Heart left ventricle (tissue), 16 donors: ENCODE measurements around the gene ADPRHL1. TPM values are rescaled to one million over a fixed set of nuclear protein-coding genes. Genes with fewer than 3 reads are reported as not detected.
A peak's percentile ranks its signal among the peaks of the same experiment; 100 is the strongest.

Experiments
- ATAC-seq, 4 donors: fragments of 200-7000 bp; cut with Tn5 transposase; one replicate each; pipeline ENCODE4 v1.9.1; 2020 to 2022; ENCODE audit warnings: moderate library complexity in 4 of 4, mild to moderate bottlenecking in 3 of 4, moderate number of reproducible peaks in 1 of 4
- DNase-seq, 5 donors: peaks; one replicate each; pipeline ENCODE4 v3.0.0-alpha.2; 2020
- H3K27ac ChIP-seq, 12 donors: fragments of 200-600 bp; sonication (generic) in 4 of 12; one replicate each; pipeline versions ENCODE4 v1.5.0 to v1.8.0; 2016 to 2022; ENCODE audit warnings: mild to moderate bottlenecking in 2 of 12
- H3K27me3 ChIP-seq, 9 donors: fragments of 200-600 bp; sonication (generic) in 2 of 9; one replicate each; pipeline versions ENCODE4 v1.5.1 to v1.8.0; 2016 to 2022; ENCODE audit warnings: mild to moderate bottlenecking in 3 of 9
- H3K36me3 ChIP-seq, 9 donors: fragments of 200-600 bp; sonication (generic) in 2 of 9; one replicate each; pipeline versions ENCODE4 v1.5.0 to v1.8.0; 2018 to 2022; ENCODE audit warnings: mild to moderate bottlenecking in 2 of 9
- H3K4me1 ChIP-seq, 12 donors: fragments of 200-600 bp; sonication (generic) in 4 of 12; one replicate each; pipeline versions ENCODE4 v1.5.0 to v1.8.0; 2016 to 2022; ENCODE audit warnings: mild to moderate bottlenecking in 3 of 12
- H3K4me3 ChIP-seq, 12 donors: fragments of 200-600 bp; sonication (generic) in 4 of 12; one replicate each; pipeline versions ENCODE4 v1.5.0 to v1.8.0; 2017 to 2022; ENCODE audit warnings: mild to moderate bottlenecking in 9 of 12, moderate library complexity in 4 of 12
- H3K9me3 ChIP-seq, 12 donors: fragments of 200-600 bp; sonication (generic) in 4 of 12; one replicate each; pipeline versions ENCODE4 v1.5.0 to v1.8.0; 2016 to 2022; ENCODE audit warnings: mild to moderate bottlenecking in 1 of 12
- POLR2A ChIP-seq, 2 donors: fragments of 450-650 bp; IDR thresholded peaks; one replicate each; pipeline ENCODE4 v1.6.1; 2017; ENCODE audit warnings: antibody characterized with exemption in 2 of 2, mild to moderate bottlenecking in 2 of 2, moderate library complexity in 2 of 2
- WGBS, 4 donors: extraction: QIAGEN DNeasy Blood & Tissue Kit in 2 of 4; methylation state at CpG; one replicate each; pipeline versions ENCODE4 v1.1.5 to v1.1.7; 2013 to 2018; 5-methylcytosine and 5-hydroxymethylcytosine counted together
- intact Hi-C, 10 donors: fragments of 100-400 bp; cut with DNase I; formaldehyde crosslinking; loops; one replicate each; pipeline versions ENCODE4 v1.11.1 to v1.14.2; 2022
- polyA plus RNA-seq, 2 donors: library from polyadenylated mRNA; stranded (reverse); fragments of 200-250 nt; gene quantifications; one replicate each; pipeline ENCODE4 v1.2.3, GENCODE V29; 2013
- total RNA-seq, 9 donors: library from RNA; depleted of rRNA in 2 of 9; stranded (reverse); fragments of >200 nt in 2 of 9; fragmentation: NEBNext Ultra II Directional in 3 of 9; extraction: Animal tissue kit (Norgen Biotek cat#: 25700) in 3 of 9; gene quantifications; one replicate each; pipeline versions ENCODE4 v1.1.0 to v1.2.4, GENCODE V29; 2016 to 2023
- TF ChIP-seq, protein P1 (sequence below), 12 donors: fragments of 200-600 bp; sonication (generic) in 4 of 12; IDR thresholded peaks; one replicate each; pipeline versions ENCODE4 v1.5.0 to v1.8.0; 2018 to 2022; ENCODE audit warnings: antibody characterized with exemption in 12 of 12, mild to moderate bottlenecking in 5 of 12
- donor health status: ischemic (EF 13 %, LVEDD 7.1; RV severe dilation, severe dysfunction).
- donor health status: healthy with polysubstance abuse.
- donor health status: DM: no; HTN: yes; CAD: no.
- donor health status: DM: no; HTN: no; CAD: no.
- donor health status: ischemic (EF 25% LVEDD 6.9; RV normal size, moderate dysfunction).
- donor health status: ischemic (EF 25% LVEDD 5.7; RV mildly dilated, moderate dysfunction).
- donor health status: healthy.
- donor health status: DM: yes; HTN: yes; CAD: no.
- donor health status: ischemic (EF 35%, LVEDD 5.7; RV mildly dilated, moderate dysfunction).
- donor health status: nonischemic (EF 11% LVEDD 7.7; RV severe dilation, severe dysfunction).
- donor health status: DM: yes; HTN: yes; CAD: no.
- donor health status: PGD.
- donor health status: ischemic (EF 29% LVEDD 5.4; RV normal size, mild dysfunction).
- donor health status: nonischemic (EF 23%, LVEDD 6.1; RV moderate dilation, normal function).

The ADPRHL1 gene
- total and polyA plus RNA-seq, 11 donors, result 160 to 774 (median 521) TPM

DNA sequence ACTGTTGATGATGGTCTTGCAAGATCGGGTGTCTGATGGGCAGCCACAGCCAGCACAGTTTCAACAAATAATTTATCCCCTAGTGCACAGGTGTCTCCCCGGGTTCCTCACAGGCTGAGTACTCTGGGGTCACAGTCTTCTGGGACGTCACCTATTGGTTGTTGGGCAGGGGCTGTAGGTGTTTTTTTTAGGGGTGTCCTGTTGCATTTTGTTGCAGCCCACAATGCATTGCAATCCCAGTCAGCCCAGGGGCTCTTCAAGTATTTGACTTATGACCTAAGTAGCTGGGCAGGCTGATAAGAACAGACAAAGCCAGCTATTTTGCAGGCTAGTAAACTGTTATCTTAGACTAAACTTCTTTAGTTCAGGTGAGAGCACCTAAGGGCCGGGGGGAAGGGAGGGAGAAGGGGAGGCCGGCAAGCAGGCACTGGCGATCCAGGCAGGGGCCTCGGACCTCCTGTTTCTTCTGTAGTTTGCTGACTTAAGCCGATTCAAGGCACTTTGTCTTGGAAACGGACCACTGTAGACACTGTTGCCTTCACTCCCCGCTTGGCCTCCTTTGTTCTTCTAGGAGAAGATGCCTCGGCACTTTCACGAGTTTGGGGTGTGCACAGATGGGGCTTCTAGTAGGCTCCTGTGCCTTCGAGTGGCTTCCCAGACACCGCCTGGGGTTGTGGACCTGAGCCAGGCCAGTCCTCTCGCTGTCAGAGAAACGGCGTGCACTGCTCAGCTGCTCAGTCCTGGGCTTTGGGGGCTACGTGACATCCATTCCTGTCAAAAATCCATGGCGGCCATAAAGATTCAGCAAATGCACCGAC lies 55.5 kb downstream of the ADPRHL1 start:
- Histone ChIP-seq H3K27ac (peak overlapping the region in 2 of 12 donors; percentile 95 to 98), H3K27me3 (peaks cover 0 to 5% (median 0%) of the 10 kb centered on the region in 9 donors), H3K4me3 (no peak overlapping the region), H3K9me3 (no peaks in the 10 kb centered on the region), H3K36me3 (no peaks in the 10 kb centered on the region), H3K4me1 (peaks cover 0 to 50% (median 20%) of the 10 kb centered on the region in 12 donors)
- no peak for TF ChIP-seq POLR2A (IDR thresholded peaks at IDR 0.05)
- TF ChIP-seq, protein P1, sequence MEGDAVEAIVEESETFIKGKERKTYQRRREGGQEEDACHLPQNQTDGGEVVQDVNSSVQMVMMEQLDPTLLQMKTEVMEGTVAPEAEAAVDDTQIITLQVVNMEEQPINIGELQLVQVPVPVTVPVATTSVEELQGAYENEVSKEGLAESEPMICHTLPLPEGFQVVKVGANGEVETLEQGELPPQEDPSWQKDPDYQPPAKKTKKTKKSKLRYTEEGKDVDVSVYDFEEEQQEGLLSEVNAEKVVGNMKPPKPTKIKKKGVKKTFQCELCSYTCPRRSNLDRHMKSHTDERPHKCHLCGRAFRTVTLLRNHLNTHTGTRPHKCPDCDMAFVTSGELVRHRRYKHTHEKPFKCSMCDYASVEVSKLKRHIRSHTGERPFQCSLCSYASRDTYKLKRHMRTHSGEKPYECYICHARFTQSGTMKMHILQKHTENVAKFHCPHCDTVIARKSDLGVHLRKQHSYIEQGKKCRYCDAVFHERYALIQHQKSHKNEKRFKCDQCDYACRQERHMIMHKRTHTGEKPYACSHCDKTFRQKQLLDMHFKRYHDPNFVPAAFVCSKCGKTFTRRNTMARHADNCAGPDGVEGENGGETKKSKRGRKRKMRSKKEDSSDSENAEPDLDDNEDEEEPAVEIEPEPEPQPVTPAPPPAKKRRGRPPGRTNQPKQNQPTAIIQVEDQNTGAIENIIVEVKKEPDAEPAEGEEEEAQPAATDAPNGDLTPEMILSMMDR (IDR thresholded peaks at IDR 0.05), result no peak
- ATAC-seq (no peak), DNase-seq (peak in 2 of 5 donors; percentile 20 to 51)
- intact Hi-C loops, result loop anchor here in 8 of 10 donors (10.0 kb wide), 4 partner anchors 103 to 453 kb away; partner anchors contain the start of gene LAMP1 (in 1 of the 8)
- 59 to 70% (median 61%) methylated on average over 20 of the region's 20 CpGs for WGBS, 4 donors

DNA sequence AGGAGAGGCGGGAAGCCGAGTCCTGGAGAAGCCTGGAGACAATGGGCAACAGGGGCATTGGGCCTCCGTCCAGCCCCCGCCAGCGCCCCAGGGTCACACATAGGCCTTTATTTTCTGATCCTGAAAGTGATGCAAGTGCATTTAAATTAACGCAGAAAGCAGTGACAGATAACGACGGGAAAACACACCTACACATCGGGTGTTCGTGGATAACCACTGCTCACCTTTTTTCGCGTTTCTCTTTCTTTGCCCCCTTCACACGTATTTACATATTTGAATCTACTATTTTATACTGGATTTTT lies 59.0 kb downstream of the ADPRHL1 start:
- intact Hi-C loops, result loop anchor here in 9 of 10 donors (2.0 to 10.0 kb wide), 12 partner anchors 97 to 457 kb away; partner anchors contain the start of gene LAMP1 (in 3 of the 9)
- no peak for ATAC-seq

DNA sequence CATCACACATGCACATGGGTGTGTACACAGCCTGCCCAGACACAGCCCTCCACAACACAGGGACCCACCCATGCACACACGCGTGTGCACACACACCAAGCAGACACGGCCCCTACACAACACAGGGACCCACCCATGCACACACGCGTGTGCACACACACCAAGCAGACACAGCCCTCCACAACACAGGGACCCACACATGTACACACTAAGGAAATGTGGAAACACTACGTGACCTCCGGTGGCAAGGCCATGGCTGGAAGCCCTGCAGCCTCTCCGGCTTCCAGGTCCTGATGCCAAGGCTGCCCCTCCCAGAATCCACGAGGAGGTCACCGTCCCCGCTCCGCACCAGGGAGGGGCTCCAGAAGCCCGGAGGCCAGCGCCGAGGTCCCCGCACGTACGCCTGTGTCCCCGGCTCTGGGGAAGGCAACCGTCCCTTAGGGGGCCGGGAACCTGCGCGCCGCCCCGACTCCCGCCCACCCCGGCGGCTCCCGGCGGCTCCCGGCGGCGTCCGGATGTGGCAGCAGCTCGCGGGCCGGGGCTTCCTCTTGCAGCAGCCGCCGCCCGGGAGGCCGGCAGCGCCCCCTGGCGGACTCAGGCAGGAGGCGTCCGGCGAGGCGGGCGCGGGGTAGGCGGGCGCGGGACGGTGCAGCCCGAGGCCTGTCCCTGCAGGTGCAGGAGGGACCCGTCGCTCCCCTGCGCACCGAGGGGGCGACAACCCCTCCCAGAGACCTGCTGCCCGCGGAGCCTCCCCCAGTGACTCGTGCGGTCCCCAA lies 59.5 kb downstream of the ADPRHL1 start:
- 3 to 12% (median 4%) methylated on average over 17 to 63 of the region's 63 CpGs for WGBS, 4 donors
- intact Hi-C loops, result loop anchor here in 9 of 10 donors (2.0 to 10.0 kb wide), 12 partner anchors 96 to 456 kb away; partner anchors contain the start of gene LAMP1 (in 3 of the 9)
- peak; percentile 81 to 92 (median 84) for DNase-seq

More for the DNA sequence above, 59.0 kb downstream of the ADPRHL1 start:
- Histone ChIP-seq H3K36me3 (no peaks in the 10 kb centered on the region), H3K4me1 (peaks cover 0 to 26% (median 9%) of the 10 kb centered on the region in 12 donors), H3K9me3 (no peaks in the 10 kb centered on the region), H3K27me3 (no peaks in the 10 kb centered on the region), H3K4me3 (peak overlapping the region; percentile 53 to 93 (median 80)), H3K27ac (peak overlapping the region in 5 of 12 donors; percentile 63 to 85 (median 80))
- no peak for DNase-seq
- 46 to 57% (median 52%) methylated on average over 13 of the region's 13 CpGs for whole genome bisulfite sequencing, 4 donors
- TF ChIP-seq, protein P1 (IDR thresholded peaks at IDR 0.05), result peak in 5 of 12 donors; percentile 18 to 41 (median 22)
- TF ChIP-seq POLR2A (IDR thresholded peaks at IDR 0.05), result no peak

More for the DNA sequence above, 59.5 kb downstream of the ADPRHL1 start:
- ATAC-seq, result peak; percentile 44 to 89 (median 77)
- H3K27me3 ChIP-seq, result no peaks in the 10 kb centered on the region
- peak overlapping the region; percentile 53 to 93 (median 80) for H3K4me3 ChIP-seq
- peaks cover 0 to 4% (median 0%) of the 10 kb centered on the region in 12 donors for H3K9me3 ChIP-seq
- H3K27ac ChIP-seq, result peak overlapping the region in 11 of 12 donors; percentile 31 to 85 (median 75)
- TF ChIP-seq, protein P1 (IDR thresholded peaks at IDR 0.05), result peak; percentile 66 to 98 (median 90)
- peak in 1 of 2 donors; percentile 36 for TF ChIP-seq POLR2A (IDR thresholded peaks at IDR 0.05)
- H3K4me1 ChIP-seq, result peaks cover 0 to 21% (median 9%) of the 10 kb centered on the region in 12 donors
- H3K36me3 ChIP-seq, result no peaks in the 10 kb centered on the region
